Stimulated activated CD4-positive, alpha-beta T cell treated with anti-CD3 and anti-CD28 coated beads, Interleukin-1b, Interleukin-23, amount 100 ng/mL, for 48 hours (primary cell): ENCODE results near the gene EDN2.

Source experiments
- DNase-seq: peaks from one replicate; pipeline ENCODE4 v3.0.0-alpha.2; 2020

Gene EDN2

GRCh38 chr1:41461790-41462679 lies 22.4 kb downstream of the EDN2 start:
- no peak for DNase-seq

- DNase-seq: no peak
Measured at GRCh38 chr1:41456847-41457540, 27.5 kb downstream of the EDN2 start.

- DNase-seq: no peak
Measured at GRCh38 chr1:41455479-41456332, 28.8 kb downstream of the EDN2 start.

GRCh38 chr1:41454406-41454805 lies 30.1 kb downstream of the EDN2 start:
- no peak for DNase-seq

GRCh38 chr1:41452704-41453290 lies 31.7 kb downstream of the EDN2 start:
- no peak for DNase-seq

- DNase-seq: no peak
Measured at GRCh38 chr1:41450747-41451285, 33.7 kb downstream of the EDN2 start.

GRCh38 chr1:41449326-41449921 lies 35.1 kb downstream of the EDN2 start:
- DNase-seq: no peak

- DNase-seq: no peak
Measured at GRCh38 chr1:41448821-41449220, 35.7 kb downstream of the EDN2 start.

GRCh38 chr1:41447995-41448770 lies 36.3 kb downstream of the EDN2 start:
- DNase-seq: no peak

- DNase-seq: no peak
Measured at GRCh38 chr1:41446851-41447610, 37.5 kb downstream of the EDN2 start.

GRCh38 chr1:41444785-41445184 lies 39.7 kb downstream of the EDN2 start:
- DNase-seq: no peak

- DNase-seq: no peak
Measured at GRCh38 chr1:41444246-41444645, 40.2 kb downstream of the EDN2 start.

GRCh38 chr1:41442697-41443251 lies 41.7 kb downstream of the EDN2 start:
- DNase-seq: no peak

GRCh38 chr1:41440321-41441085 lies 44.0 kb downstream of the EDN2 start:
- no peak for DNase-seq

- no peak for DNase-seq
Measured at GRCh38 chr1:41439234-41439633, 45.2 kb downstream of the EDN2 start.

- no peak for DNase-seq
Measured at GRCh38 chr1:41438711-41439110, 45.8 kb downstream of the EDN2 start.

- no peak for DNase-seq
Measured at GRCh38 chr1:41437011-41437355, 47.5 kb downstream of the EDN2 start.

- DNase-seq: no peak
Measured at GRCh38 chr1:41436281-41437010, 48.0 kb downstream of the EDN2 start.
